Testis (tissue), 2 donors: ENCODE measurements around the gene SARM1.

Experiments
- CTCF ChIP-seq, 3 experiments: fragments of 450-650 bp in 2 of 3; fragments of 200-600 bp in 1 of 3; sonication (generic) in 1 of 3; IDR thresholded peaks; one replicate each; pipeline ENCODE4 v1.5.1; 2016 to 2019; ENCODE audit warnings: antibody characterized with exemption in 3 of 3, mild to moderate bottlenecking in 2 of 3, moderate library complexity in 1 of 3
- POLR2A ChIP-seq: fragments of 450-650 bp; IDR thresholded peaks from one replicate; pipeline ENCODE4 v1.6.1; 2017; ENCODE audit warnings: antibody characterized with exemption, mild to moderate bottlenecking, moderate library complexity

- TF ChIP-seq POLR2A = no peak
- no peak for TF ChIP-seq CTCF (IDR thresholded peaks at IDR 0.05)
These were observed 78.4 kb downstream of the SARM1 start for GRCh38 chr17:28449859-28450258.
